NCI-H2196 (cell line): Measurements from ENCODE around the gene MTF2.
"Not testable (repeated sequence)": the region's sequence is repeated elsewhere in the genome, so short reads cannot be mapped to it uniquely, and the experiment has no call there.

ENCODE experiments used
- DNase-seq: peaks from one replicate; lab custom pipeline; 2025; ENCODE audit not compliant: unreplicated experiment; lab: John Stamatoyannopoulos, UW

Gene MTF2

DNA sequence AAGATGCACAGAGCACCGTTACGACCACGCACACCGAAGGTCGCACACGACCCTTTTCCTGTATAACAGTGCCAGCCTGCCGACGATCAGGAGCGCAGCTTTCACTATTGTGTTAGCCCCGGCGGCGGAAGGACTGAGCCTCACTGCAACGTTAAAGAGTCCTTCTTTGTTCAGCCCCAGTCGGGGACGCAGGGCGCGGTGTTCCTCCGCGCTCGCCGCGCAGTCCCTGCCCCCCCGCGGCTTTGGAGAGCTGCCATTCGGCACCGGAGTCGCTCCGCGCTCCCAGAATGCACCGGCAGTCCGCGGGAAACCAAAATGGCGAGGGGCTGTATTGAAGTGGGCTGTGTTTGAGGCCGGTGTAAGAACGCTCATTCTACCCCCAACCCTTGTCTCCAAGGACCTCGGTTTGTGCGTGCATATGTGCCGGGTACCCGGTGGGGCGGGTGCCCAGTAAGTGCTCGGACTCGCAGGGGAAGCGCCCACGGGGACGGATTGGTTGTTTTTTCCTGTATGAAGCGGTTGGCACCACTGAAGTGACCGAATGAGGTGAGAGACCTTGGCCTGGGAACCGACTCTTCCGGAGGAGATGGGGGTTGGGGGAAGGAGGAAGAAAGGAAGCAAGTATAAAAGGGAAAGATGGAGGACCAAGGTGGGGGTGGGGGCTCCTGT is at the start of gene MTF2:
Gene MTF2 (plus strand): TSS at position 298 of the 669 bp plus-strand sequence. CDS start 244 bp downstream, at position 542.
- peak; percentile 96 for DNase-seq

DNA sequence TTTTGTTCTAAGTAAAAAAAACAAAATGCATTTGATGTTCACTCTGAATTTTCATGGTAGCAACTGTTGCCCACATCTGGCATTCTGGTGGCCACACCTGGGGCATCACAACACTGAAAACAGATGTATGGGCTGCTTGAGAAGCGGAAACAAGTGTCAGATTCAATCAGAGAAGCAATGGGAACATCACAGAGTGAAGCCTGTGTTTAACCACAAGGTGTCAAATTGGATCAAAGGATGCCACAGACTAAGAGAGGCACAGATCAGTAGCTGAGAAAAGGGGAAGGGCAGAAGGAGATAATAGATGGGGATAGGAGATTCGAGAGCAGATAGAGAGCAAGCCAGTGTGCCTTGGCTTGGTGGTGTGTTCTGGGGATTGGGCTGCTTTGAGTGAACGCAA is 49.8 kb upstream of the MTF2 start:
- no peak for DNase-seq

DNA sequence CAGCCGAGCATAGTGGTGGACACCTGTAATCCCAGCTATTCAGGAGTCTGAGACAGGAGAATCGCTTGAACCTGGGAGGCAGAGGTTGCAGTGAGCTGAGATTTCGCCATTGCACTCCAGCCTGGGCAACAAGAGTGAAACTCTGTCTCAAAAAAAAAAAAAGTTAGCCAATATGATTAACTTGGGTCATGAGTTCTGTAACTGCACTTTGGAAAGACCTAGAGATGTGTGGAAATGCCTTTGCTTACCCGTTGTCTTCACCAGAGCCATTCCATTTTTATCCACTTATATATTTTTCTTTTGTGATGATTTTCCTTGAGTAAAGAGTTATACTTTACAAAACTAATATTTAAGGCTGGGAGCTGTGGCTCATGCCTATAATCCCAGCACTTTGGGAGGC is 48.9 kb upstream of the MTF2 start:
- DNase-seq = not testable (repeated sequence)

DNA sequence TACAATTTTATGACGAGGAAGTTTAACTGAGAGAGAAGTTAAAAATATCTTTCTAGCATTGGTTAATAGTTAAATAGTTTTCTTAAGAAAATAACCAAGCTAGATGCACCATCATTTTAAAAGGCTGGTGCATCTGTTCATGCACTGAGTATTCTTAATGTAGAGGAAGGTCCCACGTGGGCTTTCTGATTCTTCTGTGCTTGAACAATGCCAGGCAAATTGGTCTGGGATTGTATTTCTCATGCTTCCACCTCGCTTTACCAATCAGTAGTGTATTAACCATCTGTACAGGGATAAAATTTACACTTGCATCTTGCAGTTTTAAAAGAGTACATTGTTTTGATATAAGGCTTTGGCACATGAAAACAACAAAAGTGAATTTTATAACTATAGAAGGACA is 47.4 kb upstream of the MTF2 start:
- no peak for DNase-seq

DNA sequence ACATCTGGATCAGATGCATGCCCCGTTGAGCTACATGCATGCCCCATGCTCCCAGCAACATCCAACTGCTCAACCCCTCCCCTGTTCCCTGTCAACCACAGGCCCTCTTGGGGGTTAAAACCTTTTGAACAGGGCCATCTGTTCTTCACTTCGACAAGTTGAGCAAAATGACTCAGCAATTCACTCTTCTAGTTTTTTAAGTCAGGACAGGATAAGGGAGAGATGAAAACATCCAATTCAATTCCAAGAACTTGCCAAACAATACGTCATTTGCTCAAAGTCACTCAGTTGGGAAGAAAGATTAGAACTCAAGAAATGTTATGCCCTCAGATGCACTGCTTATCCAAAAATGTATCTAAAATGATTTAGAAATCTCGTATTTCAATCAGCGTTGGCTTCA is 46.1 kb upstream of the MTF2 start:
- DNase-seq = no peak

DNA sequence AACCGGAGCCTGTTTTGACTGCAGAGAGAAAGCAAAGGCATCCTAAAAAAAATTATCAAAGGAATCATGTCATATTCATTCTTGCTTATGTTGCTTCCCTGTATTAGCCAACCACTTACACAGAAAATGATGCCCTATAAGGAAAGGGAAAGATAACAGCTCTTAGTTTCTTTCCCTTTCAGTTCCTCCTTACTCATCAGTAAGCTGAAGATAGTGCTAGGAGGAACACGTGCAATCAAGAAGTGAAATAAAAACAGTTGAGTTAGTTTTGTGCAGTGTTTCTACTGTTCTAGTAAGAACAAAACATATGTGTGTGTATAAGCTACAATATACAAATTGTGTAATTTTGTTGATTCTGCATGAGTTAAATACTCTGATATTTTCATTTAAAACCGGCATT is 45.3 kb upstream of the MTF2 start:
- no peak for DNase-seq

DNA sequence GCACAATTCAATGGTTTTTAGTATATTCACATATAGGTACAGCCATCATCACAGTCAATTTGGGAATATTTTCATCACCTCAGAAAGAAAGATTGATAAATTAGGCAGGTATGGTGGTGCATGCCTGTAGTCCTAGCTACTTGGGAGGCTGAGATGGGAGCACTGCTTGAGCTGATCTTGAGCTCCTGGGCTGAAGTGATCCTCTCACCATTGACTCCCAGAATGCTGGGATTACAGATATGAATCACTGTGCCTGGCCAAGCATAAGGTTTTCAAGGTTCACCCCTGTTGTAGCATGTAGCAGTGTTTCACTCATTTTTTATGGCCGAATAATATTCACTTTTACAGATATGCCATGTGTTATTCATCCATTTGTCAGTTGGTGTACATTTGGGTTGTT is 44.7 kb upstream of the MTF2 start:
- no peak for DNase-seq

DNA sequence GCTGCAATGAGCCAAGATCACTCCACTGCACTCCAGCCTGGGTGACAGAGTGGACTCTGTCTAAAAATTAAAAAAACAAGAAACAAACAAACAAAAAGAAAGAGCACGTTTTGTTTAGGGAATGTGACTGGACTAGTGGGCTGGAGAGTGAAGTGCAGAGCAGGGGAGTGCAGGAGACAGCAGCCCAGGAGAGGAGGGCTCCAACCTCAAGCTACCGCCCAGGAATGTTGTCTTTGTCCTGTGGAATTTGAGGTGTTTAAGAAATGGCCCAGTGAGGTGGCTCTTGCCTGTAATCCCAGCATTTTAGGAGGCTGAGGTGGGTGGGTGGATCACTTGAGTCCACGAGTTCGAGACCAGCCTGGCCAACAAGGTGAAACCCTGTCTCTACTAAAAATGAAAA is 42.4 kb upstream of the MTF2 start:
- no peak for DNase-seq

DNA sequence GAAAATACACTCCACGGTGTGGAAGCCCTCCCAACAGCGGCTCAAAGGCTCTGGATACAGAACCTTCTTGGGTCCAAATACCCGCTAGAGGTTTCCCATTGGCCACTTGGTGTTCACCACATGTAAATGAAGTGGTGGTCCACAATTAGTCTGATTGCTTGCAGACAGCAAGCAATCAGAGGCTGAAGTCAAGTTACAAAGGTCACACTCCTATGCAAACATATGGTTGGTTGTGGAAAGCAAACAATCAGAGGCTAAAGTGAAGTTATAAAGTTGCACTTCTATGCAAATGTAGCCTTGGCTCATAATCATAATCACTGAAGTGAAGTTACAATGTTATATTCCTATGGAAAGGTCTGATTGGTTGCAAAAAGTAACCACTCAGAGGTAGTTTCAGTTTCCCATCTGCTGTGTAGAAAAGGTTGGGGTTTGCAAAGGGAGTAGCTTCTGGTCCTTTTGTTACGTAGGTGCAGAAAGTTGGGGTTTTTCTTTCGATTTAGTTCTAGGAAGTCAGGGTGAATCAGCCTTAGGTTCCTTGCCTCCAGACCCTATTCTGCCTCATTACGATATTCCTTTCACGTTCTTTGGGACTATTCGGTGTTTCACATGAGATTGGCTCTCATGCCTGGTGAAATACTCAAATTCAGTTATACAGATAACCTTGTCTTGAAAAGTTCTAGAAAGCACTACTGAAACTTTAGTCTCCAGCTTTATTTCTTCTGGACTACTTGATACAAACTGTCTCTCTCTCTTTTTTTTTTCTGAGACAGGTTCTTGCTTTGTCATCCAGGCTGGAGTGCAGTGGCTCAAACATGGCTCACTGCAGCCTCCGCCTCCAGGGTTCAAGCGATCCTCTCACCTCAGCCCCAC is 36.7 kb upstream of the MTF2 start:
- no peak for DNase-seq

DNA sequence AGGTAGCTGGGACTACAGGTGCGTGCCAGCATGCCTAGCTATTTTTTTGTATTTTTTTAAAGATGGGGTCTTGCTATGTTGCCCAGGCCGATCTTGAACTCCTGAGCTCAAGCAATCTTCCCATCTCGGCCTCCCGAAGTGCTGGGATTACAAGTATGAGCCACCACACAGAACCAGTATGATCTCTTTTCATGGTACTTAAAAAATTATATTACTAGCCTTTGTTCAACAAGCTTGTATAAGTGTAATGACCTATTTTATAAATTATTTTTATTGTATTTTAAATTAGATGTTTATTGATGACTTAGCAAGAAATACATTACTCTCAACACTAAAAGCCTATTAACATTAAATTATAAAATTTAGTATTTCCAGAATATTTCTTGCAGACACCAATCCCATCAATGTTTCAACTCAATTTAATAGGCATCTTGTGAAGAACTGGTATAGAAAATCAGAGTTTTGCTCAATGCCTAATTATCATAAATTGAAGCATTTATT is 36.0 kb upstream of the MTF2 start:
- DNase-seq = no peak

DNA sequence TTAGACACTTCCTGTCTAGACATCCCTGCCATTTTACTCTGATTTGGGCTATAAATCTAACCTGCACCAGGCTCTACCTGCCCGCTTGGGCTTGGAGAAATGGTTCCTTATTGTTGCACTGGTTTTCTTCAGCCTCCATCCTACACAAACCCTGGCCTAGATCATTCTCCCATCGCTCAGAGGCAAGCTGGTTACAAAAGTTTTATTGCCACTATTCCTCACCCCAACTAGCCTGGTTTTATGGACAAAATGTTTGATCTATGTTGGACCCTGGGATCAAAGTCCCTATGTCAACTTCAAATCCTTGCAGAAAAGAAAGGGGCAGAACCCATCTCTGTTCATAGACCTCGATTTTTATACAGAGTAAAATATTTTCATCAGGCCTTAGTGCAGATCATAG is 31.5 kb upstream of the MTF2 start:
- DNase-seq = no peak

DNA sequence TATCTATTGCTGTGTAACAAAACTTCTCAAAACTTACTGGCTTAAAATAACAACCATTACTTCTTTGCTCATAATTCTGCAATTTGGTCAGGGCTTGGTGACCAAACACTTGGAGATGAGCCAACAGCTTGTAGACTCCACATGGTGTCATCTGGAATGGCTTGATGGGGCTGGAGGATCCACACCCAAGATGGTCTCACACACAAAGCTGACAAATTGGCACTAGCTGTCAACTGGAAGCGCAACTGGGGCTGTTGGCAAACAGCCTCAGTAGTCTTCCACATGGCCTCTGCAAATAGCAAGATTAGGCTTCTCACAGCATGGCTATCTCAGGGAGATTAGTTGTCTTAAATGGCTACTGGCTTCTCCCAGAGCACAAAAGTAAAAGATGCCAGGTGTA is 27.1 kb upstream of the MTF2 start:
- DNase-seq = no peak

DNA sequence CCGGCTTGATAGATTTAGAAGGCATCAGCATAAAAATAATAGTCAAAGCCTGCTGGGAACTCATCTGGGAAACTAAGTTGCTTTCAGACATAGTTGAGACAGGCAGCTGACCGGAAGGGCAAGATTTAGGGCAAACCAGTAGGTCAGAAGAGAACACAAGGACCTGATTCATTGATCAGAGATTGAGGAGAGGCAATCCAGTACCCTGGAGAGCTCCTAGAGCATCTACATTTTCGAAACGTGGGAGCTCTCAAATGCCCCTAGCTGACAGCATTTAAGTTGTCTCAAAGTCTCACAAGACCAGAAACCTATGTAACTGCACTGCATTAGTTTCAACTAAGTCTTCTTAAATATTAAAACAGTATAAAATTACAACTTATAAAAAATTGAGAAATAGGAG is 22.9 kb upstream of the MTF2 start:
- no peak for DNase-seq

DNA sequence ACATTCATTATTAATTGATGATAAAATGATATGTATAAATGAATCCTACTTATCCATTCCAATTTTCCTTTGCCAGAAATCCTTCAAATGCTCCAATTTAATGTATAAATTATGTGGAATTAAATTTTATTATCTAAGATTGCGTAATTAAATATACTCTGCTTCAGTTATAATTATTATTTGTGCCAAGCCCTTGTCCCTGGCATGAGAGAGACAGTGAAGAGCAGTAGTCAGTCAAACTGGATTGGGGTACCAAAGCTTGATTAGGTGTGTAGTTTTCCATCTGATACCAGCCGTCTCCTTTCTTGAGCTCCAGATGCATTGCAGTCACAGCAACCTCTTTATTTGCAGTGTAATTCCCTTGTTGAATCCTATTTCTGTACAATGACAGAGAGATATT is 22.4 kb upstream of the MTF2 start:
- DNase-seq = no peak

DNA sequence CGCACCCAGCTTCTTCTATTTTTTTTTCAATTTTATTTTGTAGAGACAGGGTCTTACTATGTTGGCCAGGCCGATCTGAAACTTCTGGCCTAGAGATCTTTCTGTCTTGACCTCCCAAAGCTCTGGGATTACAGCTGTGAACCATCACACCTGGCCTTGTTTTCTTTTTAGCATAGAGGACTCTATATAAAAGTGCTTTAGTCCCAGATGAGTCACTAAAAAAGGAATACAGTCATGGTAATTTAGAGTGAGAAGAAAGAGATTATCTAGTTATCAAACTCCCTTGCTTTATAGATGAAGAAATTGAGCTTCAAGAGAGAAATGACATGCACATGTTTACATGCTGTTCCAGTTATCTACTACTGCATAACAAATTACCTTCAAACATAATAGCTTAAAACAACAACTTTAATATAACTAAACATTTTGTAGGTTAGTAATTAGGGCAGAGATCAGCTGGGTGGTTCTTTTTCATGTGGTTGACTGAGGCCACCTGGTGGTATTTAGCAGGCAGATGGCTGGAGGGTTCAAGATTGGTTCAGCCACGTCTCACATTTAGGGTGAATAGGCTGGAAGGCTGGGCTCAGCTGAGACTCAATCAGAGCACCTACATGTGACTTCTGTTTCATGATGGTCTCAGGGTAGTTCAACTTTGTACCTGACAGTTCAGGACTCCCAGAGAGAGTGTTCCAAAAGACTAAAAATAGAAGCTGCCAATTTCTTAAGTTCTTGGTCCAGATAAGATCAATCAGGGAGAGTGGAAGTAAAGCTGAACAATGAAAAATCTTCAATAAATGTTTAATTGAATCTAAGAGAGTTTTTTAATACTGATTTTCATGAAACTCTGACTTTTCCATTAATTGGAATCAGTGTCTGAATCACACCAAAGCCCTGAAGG is 16.9 kb upstream of the MTF2 start:
- DNase-seq = peak; percentile 36

DNA sequence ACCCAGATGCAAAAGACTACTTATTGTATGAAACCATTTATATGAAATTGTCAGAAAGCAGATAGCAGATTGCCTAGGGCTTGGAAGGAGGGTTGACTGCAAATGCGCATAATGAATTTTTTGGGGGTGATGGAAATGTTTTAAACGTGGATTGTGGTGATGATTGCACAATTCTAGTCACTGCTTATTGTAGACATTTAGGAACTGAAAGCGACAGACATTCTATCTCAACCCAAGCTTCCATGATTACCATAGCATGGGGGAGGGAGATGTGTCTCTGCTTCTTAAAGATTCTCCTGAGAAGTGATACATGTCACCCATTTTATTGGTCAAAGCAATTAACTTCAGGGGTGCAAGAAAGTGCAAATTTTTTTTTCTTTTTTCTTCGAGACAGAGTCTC is 2.8 kb upstream of the MTF2 start:
- DNase-seq = no peak

DNA sequence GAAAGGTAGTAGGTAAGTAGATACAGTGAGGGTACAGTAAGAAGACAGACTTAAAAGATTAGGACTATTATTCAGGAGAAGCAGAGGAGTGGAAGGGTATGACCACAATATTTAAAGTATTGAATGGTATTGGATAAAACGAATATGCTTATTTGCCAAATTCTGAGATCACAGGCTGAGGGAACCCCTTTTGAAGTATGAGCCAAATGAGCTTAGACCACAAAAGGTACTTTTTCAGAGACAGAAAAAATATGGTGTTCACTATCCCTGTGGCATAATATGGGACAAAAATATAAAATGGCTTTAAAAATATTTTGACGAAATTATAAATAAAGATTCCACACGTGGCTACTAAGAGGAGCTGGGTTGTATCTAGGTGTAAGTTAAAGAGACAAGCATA is 880 bp upstream of the MTF2 start:
- DNase-seq = no peak

DNA sequence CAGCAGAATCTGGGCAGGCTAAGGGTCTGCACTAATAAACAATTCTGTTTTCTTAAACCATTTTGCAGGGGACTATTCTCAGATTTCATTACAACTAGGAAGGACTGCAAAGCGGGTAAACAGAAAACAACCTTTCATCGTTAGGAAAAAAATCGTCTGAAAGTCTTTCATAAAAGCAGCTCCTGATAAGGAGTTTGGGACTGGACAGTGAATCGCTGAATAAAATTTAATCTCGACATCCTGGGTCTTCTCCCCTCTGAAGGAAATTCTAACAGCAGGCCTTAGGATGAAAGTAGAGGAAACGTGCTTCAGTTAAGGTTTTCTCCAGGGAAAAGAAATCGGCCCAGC is 471 bp upstream of the MTF2 start:
- DNase-seq = no peak

DNA sequence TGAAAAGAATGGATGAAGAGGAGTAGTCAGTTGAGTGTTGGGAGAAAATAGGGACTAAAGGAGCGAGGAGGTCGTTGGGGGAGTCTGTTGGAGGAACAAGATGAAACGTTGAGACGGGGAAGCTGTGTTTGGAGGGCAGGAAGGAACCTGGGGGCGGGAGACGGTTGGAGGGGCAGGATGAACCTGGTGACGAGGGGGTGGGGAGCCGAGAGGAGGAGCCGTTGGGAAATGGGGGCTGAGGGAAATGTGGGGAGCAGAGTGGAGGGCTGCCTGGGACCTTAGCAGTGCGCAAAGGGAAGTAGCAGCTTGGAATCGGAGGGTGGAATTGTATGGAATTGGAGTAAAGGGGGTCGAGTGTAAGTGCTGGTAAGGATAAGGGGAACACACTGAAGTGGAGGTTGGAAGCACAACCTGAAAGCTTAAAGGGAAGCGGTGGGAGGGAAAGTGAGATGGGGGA is 630 bp downstream of the MTF2 start:
- DNase-seq = no peak

DNA sequence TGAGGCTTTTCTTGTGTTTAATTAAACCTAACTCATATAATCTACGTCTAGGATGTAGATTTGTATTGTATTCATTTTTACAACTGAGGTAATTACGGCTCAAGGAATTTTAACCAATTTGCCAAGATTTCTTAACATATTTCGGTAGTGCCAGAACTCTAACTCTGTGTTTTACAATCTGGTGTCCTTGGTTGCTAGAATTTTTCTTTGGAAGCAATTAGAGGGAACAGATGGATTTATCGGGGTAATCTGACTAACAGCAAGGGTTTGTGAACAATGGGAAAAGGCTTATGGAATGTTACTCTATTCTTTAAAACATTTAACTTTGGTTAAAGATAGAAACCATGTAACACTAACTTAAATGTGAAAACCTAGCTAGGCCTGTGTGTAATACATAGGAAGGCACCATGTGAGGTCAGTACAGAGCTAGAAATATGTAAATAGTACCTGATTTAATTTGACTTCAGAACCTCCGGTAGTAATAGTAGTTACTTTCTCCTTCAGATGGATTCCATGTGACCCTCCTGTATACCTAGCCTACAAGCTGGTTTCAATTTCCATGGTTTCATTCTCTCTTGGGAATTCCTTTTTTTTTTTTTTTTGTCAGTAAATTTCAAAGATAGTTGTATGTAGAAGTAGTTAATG is 1.2 kb downstream of the MTF2 start:
- DNase-seq = peak; percentile 26

DNA sequence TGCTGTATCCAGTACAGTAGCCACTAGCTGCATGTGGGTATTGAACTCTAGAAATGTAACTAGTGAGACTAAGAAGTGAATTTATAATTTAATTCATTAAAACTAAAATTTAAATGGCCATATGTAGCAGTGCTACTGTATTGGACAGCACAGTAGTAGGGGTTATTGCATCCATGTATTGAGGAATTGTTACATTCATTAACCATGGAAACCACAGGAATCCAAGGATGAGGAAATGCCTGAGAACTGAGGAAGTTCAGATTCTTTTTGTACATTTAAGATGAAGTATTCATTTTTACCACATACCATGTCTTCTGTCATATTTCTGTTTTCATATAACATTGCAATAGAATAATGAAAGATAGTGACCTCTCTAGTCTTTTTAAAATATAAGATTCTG is 2.6 kb downstream of the MTF2 start:
- no peak for DNase-seq
